ENCODE results near the gene CFAP74. TPM values are rescaled to one million over a fixed set of nuclear protein-coding genes. Genes with fewer than 3 reads are reported as not detected.

Gene CFAP74
- total and polyA plus RNA-seq, 2 of the 4 experiments (the other 2 are of a cell fraction): not detected

DNA sequence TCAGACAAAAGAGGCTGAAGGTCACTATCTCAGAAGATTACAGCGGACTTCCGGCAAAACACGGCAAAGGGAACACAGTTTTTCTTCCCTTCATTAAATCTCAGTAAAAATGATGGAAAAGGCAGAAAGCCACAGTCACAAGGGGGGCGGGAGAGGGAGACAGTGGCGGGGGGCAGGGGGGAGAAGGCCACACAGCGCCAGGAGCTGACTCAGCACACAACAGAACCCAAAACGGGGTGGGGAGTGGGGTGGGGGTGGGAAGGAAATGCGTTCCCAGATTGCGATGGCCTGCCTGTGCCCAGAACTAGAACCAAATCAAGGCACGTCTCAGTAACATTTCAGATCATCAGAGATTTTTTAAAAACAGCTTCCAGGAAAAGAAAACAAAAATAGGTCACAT lies 13.4 kb downstream of the CFAP74 start:
- in situ Hi-C loops (cut with MboI; ENCODE audit: low sequenced_read_pairs): no loop called here

More for the DNA sequence above, 13.4 kb downstream of the CFAP74 start:
- intact Hi-C loops (cut with micrococcal nuclease) (no loop called here), dilution Hi-C loops (cut with HindIII; ENCODE audit: low sequenced_read_pairs, unreplicated experiment) (no loop called here)
- H2BK20ac ChIP-seq (ENCODE audit: low read depth, low read length): no peak overlapping the region
- no peaks in the 10 kb centered on the region for H4K20me1 ChIP-seq (ENCODE audit: insufficient read depth, low read length)
- no peak for DNase-seq
- no peak overlapping the region for H4K8ac ChIP-seq (ENCODE audit: low read depth in 2 of 2, low read length in 2 of 2)
- no peaks in the 10 kb centered on the region for H3K36me3 ChIP-seq (ENCODE audit: control insufficient read depth, insufficient read depth, low read length)
- no peak overlapping the region for H4K91ac ChIP-seq (ENCODE audit: insufficient read depth, low read depth, low read length)
- H2BK5ac ChIP-seq (ENCODE audit: low read depth, low read length, poor library complexity, severe bottlenecking): no peak overlapping the region
- no peak overlapping the region for H3K4me3 ChIP-seq (ENCODE audit: insufficient read depth, low read depth, low read length)
- H3K27me3 ChIP-seq (ENCODE audit: control insufficient read depth, insufficient read depth, low read length): peaks cover 15% of the 10 kb centered on the region
- H3K4me2 ChIP-seq (ENCODE audit: low read depth, low read length): no peak overlapping the region
- H3K9me1 ChIP-seq (ENCODE audit: insufficient read depth, low read length): peaks cover 3% of the 10 kb centered on the region; the same call in 1 of the 2 replicates
- ATAC-seq (ENCODE audit: low read depth): no peak
- no peak overlapping the region for H3K18ac ChIP-seq (ENCODE audit: low read depth, low read length)
- H4K5ac ChIP-seq (ENCODE audit: low read depth, low read length): no peak overlapping the region
- H2AK5ac ChIP-seq (ENCODE audit: low read depth, low read length): no peak overlapping the region
- 20% methylated on average over 1 of the region's 10 CpGs; no CpG with 5 or more reads in 1 of the 2 experiments for WGBS, 2 experiments (ENCODE audit: extremely low coverage in 2 of 2, insufficient read length in 1 of 2)
- H3K9me3 ChIP-seq (ENCODE audit: control insufficient read depth, insufficient read depth, low read length): no peaks in the 10 kb centered on the region
- TF ChIP-seq MAFK (IDR thresholded peaks at IDR 0.05; ENCODE audit: low read depth, low read length): no peak
- TF ChIP-seq MXI1 (IDR thresholded peaks at IDR 0.05; ENCODE audit: borderline replicate concordance, low read depth, low read length): no peak
- no peak for TF ChIP-seq RAD21 (IDR thresholded peaks at IDR 0.05; ENCODE audit: low read length)
- no peak for TF ChIP-seq NFE2L2 (IDR thresholded peaks at IDR 0.05; ENCODE audit: low read depth, low read length)
- TF ChIP-seq RFX5 (IDR thresholded peaks at IDR 0.05; ENCODE audit: low read depth, low read length): no peak
- TF ChIP-seq MAZ (IDR thresholded peaks at IDR 0.05; ENCODE audit: borderline replicate concordance, low read depth, low read length): no peak
- TF ChIP-seq SMC3 (IDR thresholded peaks at IDR 0.05; ENCODE audit: low read depth, low read length): no peak
- no peak for TF ChIP-seq CEBPB (IDR thresholded peaks at IDR 0.05; ENCODE audit: low read depth, low read length)
- TF ChIP-seq, protein P1, sequence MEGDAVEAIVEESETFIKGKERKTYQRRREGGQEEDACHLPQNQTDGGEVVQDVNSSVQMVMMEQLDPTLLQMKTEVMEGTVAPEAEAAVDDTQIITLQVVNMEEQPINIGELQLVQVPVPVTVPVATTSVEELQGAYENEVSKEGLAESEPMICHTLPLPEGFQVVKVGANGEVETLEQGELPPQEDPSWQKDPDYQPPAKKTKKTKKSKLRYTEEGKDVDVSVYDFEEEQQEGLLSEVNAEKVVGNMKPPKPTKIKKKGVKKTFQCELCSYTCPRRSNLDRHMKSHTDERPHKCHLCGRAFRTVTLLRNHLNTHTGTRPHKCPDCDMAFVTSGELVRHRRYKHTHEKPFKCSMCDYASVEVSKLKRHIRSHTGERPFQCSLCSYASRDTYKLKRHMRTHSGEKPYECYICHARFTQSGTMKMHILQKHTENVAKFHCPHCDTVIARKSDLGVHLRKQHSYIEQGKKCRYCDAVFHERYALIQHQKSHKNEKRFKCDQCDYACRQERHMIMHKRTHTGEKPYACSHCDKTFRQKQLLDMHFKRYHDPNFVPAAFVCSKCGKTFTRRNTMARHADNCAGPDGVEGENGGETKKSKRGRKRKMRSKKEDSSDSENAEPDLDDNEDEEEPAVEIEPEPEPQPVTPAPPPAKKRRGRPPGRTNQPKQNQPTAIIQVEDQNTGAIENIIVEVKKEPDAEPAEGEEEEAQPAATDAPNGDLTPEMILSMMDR (conservative IDR thresholded peaks at IDR 0.05; ENCODE audit: low read depth, low read length): no peak
- TF ChIP-seq CHD1 (IDR thresholded peaks at IDR 0.05; ENCODE audit: low read depth, low read length): no peak
- TF ChIP-seq BHLHE40 (IDR thresholded peaks at IDR 0.05; ENCODE audit: low read depth, low read length): no peak
- H3K56ac ChIP-seq (ENCODE audit: extremely low read depth, insufficient read depth, low read length): no peak overlapping the region
- no peak overlapping the region for H2AK9ac ChIP-seq (replicated peaks; ENCODE audit: low read depth, low read length, poor library complexity)
- no peak overlapping the region for H3K27ac ChIP-seq (ENCODE audit: insufficient read depth, low read length)
- H2AFZ ChIP-seq (replicated peaks; ENCODE audit: low read length, poor library complexity): no peak overlapping the region
- H3K14ac ChIP-seq (replicated peaks; ENCODE audit: low read depth, low read length): no peak overlapping the region
- no peak overlapping the region for H3K9ac ChIP-seq (ENCODE audit: low read depth, low read length)
- H3K23ac ChIP-seq (ENCODE audit: low read depth, low read length): no peak overlapping the region
- no peaks in the 10 kb centered on the region for H3K79me1 ChIP-seq (ENCODE audit: low read depth in 1 of 2, low read length in 2 of 2)
- H3K4ac ChIP-seq (ENCODE audit: low read depth, low read length): no peak overlapping the region
- POLR2A ChIA-PET (ENCODE audit: unreplicated experiment): no interaction called here
- no TSS peak for BruUV-seq (replicated peaks)
- H2BK120ac ChIP-seq (ENCODE audit: low read depth, low read length): no peak overlapping the region
- no peaks in the 10 kb centered on the region for H3K4me1 ChIP-seq (ENCODE audit: control insufficient read depth, insufficient read depth, low read length)
- CTCF ChIA-PET: interaction anchor here (0.9 kb wide), 1 partner anchor 9 kb away, joined by 3 read pairs; no protein-coding TSS in a partner anchor
- H2BK15ac ChIP-seq (ENCODE audit: low read depth, low read length): no peak overlapping the region
